Karpas-422 (cell line): ENCODE results near the gene RAB3IL1. TPM values are rescaled to one million over a fixed set of nuclear protein-coding genes. Genes with fewer than 3 reads are reported as not detected.
"Not testable (repeated sequence)": the region's sequence is repeated elsewhere in the genome, so short reads cannot be mapped to it uniquely, and the experiment has no call there.

ENCODE experiments used
- DNase-seq: peaks from one replicate; pipeline ENCODE4 v3.0.0-alpha.2; 2015
- H2AFZ ChIP-seq: fragments of 200-600 bp; sonication (generic); 2 replicates; pipeline ENCODE4 v1.6.1; 2014; ENCODE audit warnings: antibody characterized with exemption, low read length, mixed read lengths
- H3K27ac ChIP-seq: fragments of 200-600 bp; sonication (generic); 2 replicates; pipeline ENCODE4 v1.5.1; 2014; ENCODE audit warnings: mild to moderate bottlenecking, low read length, moderate library complexity
- H3K27me3 ChIP-seq: fragments of 200-600 bp; sonication (generic); 2 replicates; pipeline ENCODE4 v1.6.1; 2014; ENCODE audit warnings: low read length, mixed read lengths
- H3K36me3 ChIP-seq: fragments of 200-600 bp; sonication (generic); 2 replicates; pipeline ENCODE4 v1.6.1; 2014; ENCODE audit warnings: low read length, mixed read lengths; ENCODE audit not compliant: insufficient read depth
- H3K4me1 ChIP-seq: fragments of 200-600 bp; sonication (generic); 2 replicates; pipeline ENCODE4 v1.6.1; 2014; ENCODE audit warnings: mild to moderate bottlenecking, low read length, mixed read lengths
- H3K4me2 ChIP-seq: fragments of 200-600 bp; sonication (generic); 2 replicates; pipeline ENCODE4 v1.6.1; 2014; ENCODE audit warnings: low read length, low read depth, mild to moderate bottlenecking; ENCODE audit not compliant: poor library complexity, severe bottlenecking
- H3K4me3 ChIP-seq: fragments of 200-600 bp; sonication (generic); 2 replicates; pipeline ENCODE4 v1.5.1; 2014; ENCODE audit warnings: mild to moderate bottlenecking, antibody characterized with exemption, low read length, mixed read lengths
- H3K79me2 ChIP-seq: fragments of 200-600 bp; sonication (generic); 2 replicates; pipeline ENCODE4 v1.6.1; 2014; ENCODE audit warnings: mild to moderate bottlenecking, low read length, mixed read lengths
- H3K9ac ChIP-seq: fragments of 200-600 bp; sonication (generic); 2 replicates; pipeline ENCODE4 v1.6.0; 2014; ENCODE audit warnings: low read length
- H3K9me2 ChIP-seq: fragments of 200-600 bp; sonication (generic), shearing (Covaris generic); replicated peaks from 2 replicates; pipeline ENCODE4 v1.6.0; 2014; ENCODE audit warnings: mild to moderate bottlenecking, low read length, moderate library complexity; ENCODE audit not compliant: insufficient read depth
- H3K9me3 ChIP-seq: fragments of 300-700, 200-600 bp; sonication (generic); 2 replicates; pipeline ENCODE4 v1.6.1; 2014; ENCODE audit warnings: low read length, mixed read lengths
- H4K20me1 ChIP-seq: fragments of 200-600 bp; sonication (generic); 2 replicates; pipeline ENCODE4 v1.6.1; 2014; ENCODE audit warnings: mild to moderate bottlenecking, antibody characterized with exemption, low read length, low read depth; ENCODE audit not compliant: insufficient read depth
- total RNA-seq: library from RNA; depleted of rRNA; stranded (reverse); fragments of >200 nt; shearing (Covaris generic); gene quantifications from 2 replicates; pipeline ENCODE4 v1.2.3, GENCODE V29; 2014; ENCODE audit warnings: low replicate concordance

Gene RAB3IL1
- total RNA-seq, 1 experiment from 2014 or later, result not detected

- no peaks in the 10 kb centered on the region for H3K9me3 ChIP-seq
- no peak for DNase-seq
- no peaks in the 10 kb centered on the region for H3K36me3 ChIP-seq
- no peaks in the 10 kb centered on the region for H3K9me2 ChIP-seq
- H3K27ac ChIP-seq, result no peak overlapping the region
- H3K79me2 ChIP-seq, result no peaks in the 10 kb centered on the region
- H3K9ac ChIP-seq, result no peak overlapping the region
- no peak overlapping the region for H3K4me2 ChIP-seq
- no peaks in the 10 kb centered on the region for H4K20me1 ChIP-seq
- H2AFZ ChIP-seq, result no peak overlapping the region
- no peaks in the 10 kb centered on the region for H3K27me3 ChIP-seq
- no peaks in the 10 kb centered on the region for H3K4me1 ChIP-seq
- no peak overlapping the region for H3K4me3 ChIP-seq
Observed at GRCh38 chr11:61955422-61956135, 38.2 kb upstream of the RAB3IL1 start.

GRCh38 chr11:61954851-61955421 is 37.6 kb upstream of the RAB3IL1 start:
- H3K4me1 ChIP-seq, result no peaks in the 10 kb centered on the region; the same call in 1 of the 2 replicates
- no peak overlapping the region for H3K27ac ChIP-seq
- no peaks in the 10 kb centered on the region for H3K79me2 ChIP-seq
- no peaks in the 10 kb centered on the region for H4K20me1 ChIP-seq
- no peak overlapping the region for H3K9ac ChIP-seq
- no peaks in the 10 kb centered on the region for H3K27me3 ChIP-seq
- no peaks in the 10 kb centered on the region for H3K36me3 ChIP-seq
- no peaks in the 10 kb centered on the region for H3K9me2 ChIP-seq
- no peak for DNase-seq
- H3K4me2 ChIP-seq, result no peak overlapping the region
- H3K4me3 ChIP-seq, result no peak overlapping the region
- no peak overlapping the region for H2AFZ ChIP-seq
- H3K9me3 ChIP-seq, result no peaks in the 10 kb centered on the region

- no peak overlapping the region for H3K9ac ChIP-seq
- H3K9me2 ChIP-seq, result no peaks in the 10 kb centered on the region
- no peak overlapping the region for H3K4me2 ChIP-seq
- peaks cover 3% of the 10 kb centered on the region; the same call in 1 of the 2 replicates for H3K4me1 ChIP-seq
- H2AFZ ChIP-seq, result no peak overlapping the region
- no peak overlapping the region for H3K27ac ChIP-seq
- H3K4me3 ChIP-seq, result no peak overlapping the region
- H3K79me2 ChIP-seq, result no peaks in the 10 kb centered on the region
- H3K9me3 ChIP-seq, result no peaks in the 10 kb centered on the region
- H3K27me3 ChIP-seq, result no peaks in the 10 kb centered on the region
- H4K20me1 ChIP-seq, result no peaks in the 10 kb centered on the region
- DNase-seq, result no peak
- H3K36me3 ChIP-seq, result no peaks in the 10 kb centered on the region
Observed at GRCh38 chr11:61954106-61954850, 36.9 kb upstream of the RAB3IL1 start.

GRCh38 chr11:61953632-61954031 is 36.3 kb upstream of the RAB3IL1 start:
- H3K4me3 ChIP-seq, H3K9me2 ChIP-seq, H4K20me1 ChIP-seq, DNase-seq, H3K4me2 ChIP-seq, H3K27ac ChIP-seq, H3K9ac ChIP-seq, H3K4me1 ChIP-seq, H2AFZ ChIP-seq, H3K79me2 ChIP-seq, H3K27me3 ChIP-seq, H3K9me3 ChIP-seq, H3K36me3 ChIP-seq: not testable (repeated sequence)

- Histone ChIP-seq H3K9ac (no peak overlapping the region), H3K9me3 (no peaks in the 10 kb centered on the region), H3K27me3 (no peaks in the 10 kb centered on the region), H3K79me2 (no peaks in the 10 kb centered on the region), H3K4me1 (peaks cover 3% of the 10 kb centered on the region; the same call in 1 of the 2 replicates), H3K9me2 (no peaks in the 10 kb centered on the region), H3K4me2 (no peak overlapping the region), H2AFZ (no peak overlapping the region), H3K4me3 (no peak overlapping the region), H3K27ac (no peak overlapping the region), H4K20me1 (no peaks in the 10 kb centered on the region), H3K36me3 (no peaks in the 10 kb centered on the region)
- no peak for DNase-seq
Observed at GRCh38 chr11:61952882-61953281, 35.5 kb upstream of the RAB3IL1 start.

- no peaks in the 10 kb centered on the region for H3K9me3 ChIP-seq
- no peak overlapping the region for H3K27ac ChIP-seq
- no peaks in the 10 kb centered on the region for H3K9me2 ChIP-seq
- no peaks in the 10 kb centered on the region for H3K79me2 ChIP-seq
- H4K20me1 ChIP-seq, result no peaks in the 10 kb centered on the region
- peaks cover 3% of the 10 kb centered on the region; the same call in 1 of the 2 replicates for H3K4me1 ChIP-seq
- no peak overlapping the region for H3K4me3 ChIP-seq
- H3K9ac ChIP-seq, result no peak overlapping the region
- no peaks in the 10 kb centered on the region for H3K36me3 ChIP-seq
- no peak overlapping the region for H2AFZ ChIP-seq
- no peaks in the 10 kb centered on the region for H3K27me3 ChIP-seq
- H3K4me2 ChIP-seq, result no peak overlapping the region
- DNase-seq, result no peak
Observed at GRCh38 chr11:61951484-61952135, 34.2 kb upstream of the RAB3IL1 start.

- no peaks in the 10 kb centered on the region for H3K36me3 ChIP-seq
- H3K9me2 ChIP-seq, result no peaks in the 10 kb centered on the region
- no peaks in the 10 kb centered on the region for H3K79me2 ChIP-seq
- H3K9ac ChIP-seq, result no peak within 1 kb of the TSS
- H3K4me1 ChIP-seq, result peaks cover 3% of the 10 kb centered on the region; the same call in 1 of the 2 replicates
- H4K20me1 ChIP-seq, result no peaks in the 10 kb centered on the region
- DNase-seq, result no peak
- no peaks in the 10 kb centered on the region for H3K27me3 ChIP-seq
- H2AFZ ChIP-seq, result no peak within 1 kb of the TSS
- no peak within 1 kb of the TSS for H3K4me2 ChIP-seq
- no peaks in the 10 kb centered on the region for H3K9me3 ChIP-seq
- H3K4me3 ChIP-seq, result no peak within 1 kb of the TSS
- no peak within 1 kb of the TSS for H3K27ac ChIP-seq
Observed at GRCh38 chr11:61950035-61950547, 32.7 kb upstream of the RAB3IL1 start, which contains the start of gene BEST1. Gene BEST1 (plus strand): TSS chr11:61950351. CDS start chr11:61951807, 1,456 bp downstream.
